Measurements from ENCODE around the gene SLC24A3.

GRCh38 chr20:19646963-19647362 lies 434.5 kb downstream of the SLC24A3 start:
- TF ChIP-seq, protein P1, sequence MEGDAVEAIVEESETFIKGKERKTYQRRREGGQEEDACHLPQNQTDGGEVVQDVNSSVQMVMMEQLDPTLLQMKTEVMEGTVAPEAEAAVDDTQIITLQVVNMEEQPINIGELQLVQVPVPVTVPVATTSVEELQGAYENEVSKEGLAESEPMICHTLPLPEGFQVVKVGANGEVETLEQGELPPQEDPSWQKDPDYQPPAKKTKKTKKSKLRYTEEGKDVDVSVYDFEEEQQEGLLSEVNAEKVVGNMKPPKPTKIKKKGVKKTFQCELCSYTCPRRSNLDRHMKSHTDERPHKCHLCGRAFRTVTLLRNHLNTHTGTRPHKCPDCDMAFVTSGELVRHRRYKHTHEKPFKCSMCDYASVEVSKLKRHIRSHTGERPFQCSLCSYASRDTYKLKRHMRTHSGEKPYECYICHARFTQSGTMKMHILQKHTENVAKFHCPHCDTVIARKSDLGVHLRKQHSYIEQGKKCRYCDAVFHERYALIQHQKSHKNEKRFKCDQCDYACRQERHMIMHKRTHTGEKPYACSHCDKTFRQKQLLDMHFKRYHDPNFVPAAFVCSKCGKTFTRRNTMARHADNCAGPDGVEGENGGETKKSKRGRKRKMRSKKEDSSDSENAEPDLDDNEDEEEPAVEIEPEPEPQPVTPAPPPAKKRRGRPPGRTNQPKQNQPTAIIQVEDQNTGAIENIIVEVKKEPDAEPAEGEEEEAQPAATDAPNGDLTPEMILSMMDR (IDR thresholded peaks at IDR 0.05): no peak
- no peak for TF ChIP-seq EP300 (IDR thresholded peaks at IDR 0.05)

Measured in upper lobe of left lung (tissue), 4 donors.